HG03575 (cell line): ENCODE results near the gene RIMKLA.

ENCODE experiments used
- ATAC-seq: cut with Tn5 transposase; IDR thresholded peaks from one replicate; pipeline ENCODE4 v1.9.1; 2021; ENCODE audit not compliant: unreplicated experiment, insufficient number of reproducible peaks, low FRiP score; ENCODE audit errors: extremely low read depth

Gene RIMKLA

GRCh38 chr1:42420911-42421585 lies 40.5 kb downstream of the RIMKLA start:
- ATAC-seq: no peak

DNA sequence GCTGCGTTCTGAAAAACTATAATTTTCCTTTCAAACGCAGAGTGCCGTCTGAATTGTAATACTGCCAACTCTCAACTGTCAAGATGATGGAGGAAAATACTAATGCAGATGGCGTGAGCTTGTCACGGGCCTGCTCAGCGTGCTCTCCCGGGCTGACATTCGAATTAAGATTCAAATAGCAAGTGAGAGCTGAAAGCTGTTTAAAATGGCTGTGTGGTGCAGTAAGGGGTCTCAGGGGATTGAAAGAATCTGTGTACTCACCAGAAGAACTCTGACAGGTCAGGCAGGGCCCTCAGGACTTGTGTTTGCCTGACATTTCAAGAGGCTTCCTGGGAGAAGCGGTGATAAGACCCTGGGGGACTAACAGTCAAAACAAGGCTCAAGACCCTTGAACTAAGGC lies 42.1 kb downstream of the RIMKLA start:
- ATAC-seq: no peak

DNA sequence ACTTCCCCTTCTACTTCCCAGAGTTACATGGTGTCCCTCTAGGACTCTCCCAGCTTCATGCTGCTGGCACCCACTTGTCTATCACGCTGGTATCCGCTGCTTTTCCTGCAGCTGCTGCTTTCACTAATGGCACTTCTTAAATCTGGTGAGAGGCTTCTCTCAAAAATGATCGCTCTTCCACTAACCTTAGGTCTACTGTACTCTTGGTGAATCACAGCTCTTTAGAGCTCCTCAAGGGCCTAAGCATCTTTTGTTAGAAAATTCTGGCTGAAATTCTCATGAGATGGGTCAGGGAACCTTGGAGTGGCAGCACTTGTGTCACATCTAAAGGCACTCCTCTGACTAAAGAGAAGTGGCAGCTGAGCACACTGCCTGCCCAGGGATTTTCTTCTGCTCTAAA lies 43.1 kb downstream of the RIMKLA start:
- no peak for ATAC-seq

DNA sequence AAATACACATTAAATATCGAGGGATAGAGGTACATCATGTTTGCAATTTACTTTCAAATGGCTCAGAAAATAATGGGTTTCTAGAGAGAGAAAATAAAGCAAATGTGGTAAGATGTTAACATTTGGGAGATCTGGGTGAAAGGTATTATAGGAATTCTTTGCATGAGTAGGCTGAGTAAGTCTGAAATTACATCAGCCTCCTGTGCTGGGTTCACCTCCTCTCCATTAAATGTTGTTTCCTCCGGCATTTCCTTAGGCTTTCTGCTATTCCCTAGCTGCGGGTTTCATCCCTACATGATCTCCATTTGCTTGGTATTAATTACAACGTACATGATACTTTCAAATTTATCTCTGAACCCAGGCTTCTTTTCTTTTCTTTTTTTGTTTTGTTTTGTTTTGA lies 43.6 kb downstream of the RIMKLA start:
- no peak for ATAC-seq

GRCh38 chr1:42427240-42427639 lies 46.6 kb downstream of the RIMKLA start:
- no peak for ATAC-seq

GRCh38 chr1:42429603-42430002 lies 49.0 kb downstream of the RIMKLA start:
- no peak for ATAC-seq

DNA sequence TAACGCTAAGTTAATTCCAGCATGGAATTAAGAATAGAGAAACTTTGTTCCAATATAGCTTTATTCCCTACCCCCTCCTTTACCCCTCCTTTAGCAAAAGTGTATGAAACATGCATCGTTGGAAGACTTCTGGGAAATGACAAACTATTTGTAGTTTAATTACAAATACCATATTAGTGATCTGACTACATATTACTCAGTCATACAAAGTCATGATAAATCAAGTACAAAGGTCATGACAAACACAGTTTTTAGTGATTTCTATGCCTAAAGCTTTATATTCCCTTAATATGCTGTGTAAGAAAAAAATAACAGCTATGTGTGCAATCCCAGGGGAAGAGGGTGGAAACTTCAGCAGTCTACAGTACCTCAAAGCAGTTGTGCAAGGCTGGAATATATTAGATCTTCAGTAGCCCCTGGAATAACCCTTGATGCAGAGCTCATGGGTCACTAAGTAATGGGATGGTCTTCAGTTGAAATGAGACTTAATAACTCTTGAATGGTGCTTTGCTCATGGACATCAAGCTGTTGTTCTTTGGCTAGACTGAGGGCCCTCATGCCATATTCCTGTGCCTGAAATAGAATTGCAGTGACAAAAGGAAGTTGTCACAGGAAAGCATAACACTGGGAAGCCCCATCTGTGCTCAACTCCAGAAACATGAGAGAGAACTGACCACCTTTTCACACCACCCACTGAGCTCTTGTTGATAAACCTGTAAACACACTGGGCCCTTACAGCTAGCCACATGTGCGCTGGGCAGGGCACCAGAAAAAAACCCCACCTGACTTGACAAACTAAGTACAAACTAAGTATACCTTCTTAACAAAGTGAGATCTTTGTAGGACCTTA lies 49.9 kb downstream of the RIMKLA start:
- ATAC-seq: no peak

DNA sequence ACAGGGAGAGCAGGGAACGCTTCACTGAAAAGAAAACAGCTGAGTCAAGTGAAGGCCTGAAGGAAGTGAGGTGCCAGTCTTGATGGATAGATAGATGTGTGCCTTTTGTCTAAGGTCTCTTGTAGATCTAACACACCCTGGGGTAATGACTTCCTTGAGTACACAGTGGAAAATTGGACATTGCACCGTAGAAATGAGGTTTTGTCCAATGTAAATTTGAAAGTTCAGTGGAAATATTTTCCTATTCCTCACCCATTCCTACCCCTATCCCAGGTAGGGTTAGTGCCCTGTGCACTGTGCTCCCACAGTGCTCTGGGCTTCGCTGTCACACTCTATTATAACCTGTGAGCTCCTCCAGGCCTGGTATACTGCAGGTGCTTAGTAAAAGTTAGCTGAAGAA lies 50.9 kb downstream of the RIMKLA start:
- no peak for ATAC-seq

DNA sequence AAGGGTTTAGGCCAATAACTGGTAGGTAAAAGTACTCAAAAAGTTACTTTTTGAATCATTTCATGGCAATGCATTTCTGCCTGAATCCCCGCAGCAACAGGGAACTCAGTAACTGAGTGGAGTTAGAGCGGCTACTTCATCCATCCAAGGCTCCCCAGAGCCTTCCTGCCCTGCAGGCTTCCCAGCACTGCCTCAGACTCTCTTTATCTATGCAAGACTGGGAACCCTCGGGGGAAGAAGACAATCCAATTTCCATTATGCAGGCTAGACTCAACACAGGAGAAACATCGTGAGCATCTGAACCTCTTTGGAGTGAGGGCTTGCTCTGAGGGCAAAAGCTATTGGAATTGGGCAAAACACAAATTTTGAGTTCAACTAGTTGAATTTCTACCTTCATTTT lies 52.1 kb downstream of the RIMKLA start:
- ATAC-seq: no peak

DNA sequence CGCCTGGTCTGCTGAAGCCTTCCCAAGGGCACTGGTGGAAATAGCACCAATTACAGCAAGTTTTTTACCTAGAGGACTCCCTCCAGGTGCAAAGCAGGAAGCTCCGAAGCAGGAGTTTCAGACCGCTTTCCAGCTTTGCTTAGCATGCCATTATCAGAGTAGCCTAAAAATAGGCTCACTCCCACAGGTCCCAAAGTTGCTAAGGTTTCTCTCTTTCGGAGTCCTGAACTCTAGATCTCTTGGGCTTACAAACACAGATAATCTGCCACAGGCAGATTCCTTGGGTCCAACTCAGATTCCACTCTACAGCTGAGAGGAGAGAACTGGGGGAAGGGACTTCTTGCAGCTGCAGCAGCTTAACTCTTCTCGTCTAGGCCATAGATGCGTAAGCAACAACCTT lies 52.8 kb downstream of the RIMKLA start:
- no peak for ATAC-seq

GRCh38 chr1:42434340-42434739 lies 53.7 kb downstream of the RIMKLA start:
- ATAC-seq: no peak

- ATAC-seq: no peak
Observed at GRCh38 chr1:42439940-42440339, 59.3 kb downstream of the RIMKLA start.

- ATAC-seq: no peak
Observed at GRCh38 chr1:42442662-42443061, 62.1 kb downstream of the RIMKLA start.

DNA sequence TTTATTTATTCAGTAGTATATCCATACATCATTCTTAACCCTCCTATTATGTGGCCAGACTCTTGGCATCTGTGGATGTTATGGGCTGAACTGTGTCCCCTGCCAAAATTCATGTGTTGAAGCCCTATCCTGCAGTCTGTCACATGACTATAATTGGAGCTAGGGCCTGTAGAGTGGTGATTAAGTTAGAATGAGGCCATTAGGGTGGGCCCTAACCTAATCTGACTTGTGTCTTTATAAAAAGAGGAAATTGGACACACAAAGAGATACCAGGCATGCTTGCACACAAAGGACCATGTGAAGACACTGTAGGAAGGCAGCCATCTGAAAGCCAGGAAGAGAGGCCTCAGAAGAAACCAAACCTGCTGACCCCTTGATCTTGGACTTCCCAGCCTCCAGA lies 68.7 kb downstream of the RIMKLA start:
- ATAC-seq: no peak

DNA sequence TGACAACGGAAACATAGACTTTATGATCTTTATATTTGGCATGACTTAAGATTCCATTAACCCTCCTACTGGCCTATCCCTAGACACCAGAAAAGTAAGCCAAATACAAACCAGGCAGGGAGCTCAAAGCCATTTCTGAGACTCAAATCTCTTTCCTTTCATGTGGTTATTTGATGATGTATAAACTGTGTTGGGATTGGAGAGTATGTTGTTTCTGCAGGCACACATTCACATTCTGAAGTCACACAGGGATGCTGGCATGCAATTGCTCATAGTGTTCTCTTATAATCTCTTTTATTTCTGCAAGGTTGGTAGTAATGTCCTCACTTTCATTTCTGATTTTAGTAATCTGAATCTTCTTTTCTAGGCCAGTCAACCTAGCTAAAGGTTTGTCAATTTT lies 69.5 kb downstream of the RIMKLA start:
- ATAC-seq: no peak

DNA sequence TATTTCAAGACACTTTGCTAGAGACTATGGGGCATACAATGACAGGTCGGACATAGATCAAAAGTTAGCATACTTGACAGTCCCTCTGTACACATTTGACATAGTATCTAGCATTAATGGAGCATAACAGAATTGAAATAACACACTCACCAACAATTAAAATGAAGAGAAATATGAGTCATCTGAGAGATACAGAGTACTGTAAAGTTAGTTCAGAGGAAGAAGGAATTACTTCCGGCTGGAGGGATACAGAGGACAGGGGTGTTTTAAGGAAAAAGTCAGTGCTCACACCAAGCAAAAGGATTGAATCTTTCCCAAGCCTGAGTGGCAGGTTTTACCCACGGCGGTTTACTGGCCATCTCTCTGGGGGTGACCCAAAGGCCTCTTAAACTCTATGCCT lies 72.8 kb downstream of the RIMKLA start:
- ATAC-seq: no peak

GRCh38 chr1:42454403-42454802 lies 73.8 kb downstream of the RIMKLA start:
- no peak for ATAC-seq

GRCh38 chr1:42456010-42456753 lies 75.6 kb downstream of the RIMKLA start, which contains the start of the genes PPCS and ZMYND12:
Gene PPCS, plus strand, starts transcription at chr1:42456543. Its CDS starts 23 bp downstream, at chr1:42456566.
Gene ZMYND12, minus strand, starts transcription at chr1:42456022. Its CDS starts 25 bp downstream, at chr1:42455997.
- ATAC-seq: no peak

- ATAC-seq: no peak
Observed at GRCh38 chr1:42456754-42457089, 76.1 kb downstream of the RIMKLA start.

GRCh38 chr1:42461196-42461595 lies 80.6 kb downstream of the RIMKLA start:
- no peak for ATAC-seq
